Heart left ventricle (tissue), 13 donors: ENCODE data around the gene MORC1.

Source experiments
- CTCF ChIP-seq, 12 donors: fragments of 200-600 bp; sonication (generic) in 4 of 12; IDR thresholded peaks; one replicate each; pipeline versions ENCODE4 v1.5.0 to v1.8.0; 2018 to 2022; ENCODE audit warnings: antibody characterized with exemption in 12 of 12, mild to moderate bottlenecking in 5 of 12
- POLR2A ChIP-seq, 2 donors: fragments of 450-650 bp; IDR thresholded peaks; one replicate each; pipeline ENCODE4 v1.6.1; 2017; ENCODE audit warnings: antibody characterized with exemption in 2 of 2, mild to moderate bottlenecking in 2 of 2, moderate library complexity in 2 of 2
- donor health status: ischemic (EF 13 %, LVEDD 7.1; RV severe dilation, severe dysfunction).
- donor health status: DM: no; HTN: yes; CAD: no.
- donor health status: DM: no; HTN: no; CAD: no.
- donor health status: ischemic (EF 25% LVEDD 6.9; RV normal size, moderate dysfunction).
- donor health status: ischemic (EF 25% LVEDD 5.7; RV mildly dilated, moderate dysfunction).
- donor health status: ischemic (EF 35%, LVEDD 5.7; RV mildly dilated, moderate dysfunction).
- donor health status: nonischemic (EF 11% LVEDD 7.7; RV severe dilation, severe dysfunction).
- donor health status: DM: yes; HTN: yes; CAD: no.
- donor health status: PGD.
- donor health status: ischemic (EF 29% LVEDD 5.4; RV normal size, mild dysfunction).
- donor health status: nonischemic (EF 23%, LVEDD 6.1; RV moderate dilation, normal function).

- TF ChIP-seq POLR2A (IDR thresholded peaks at IDR 0.05) (no peak), CTCF (IDR thresholded peaks at IDR 0.05) (no peak)
These were observed 19.8 kb upstream of the MORC1 start for GRCh38 chr3:109137761-109138160.
